Lung (tissue), 12 donors: Measurements from ENCODE around the gene SMCHD1. TPM values are rescaled to one million over a fixed set of nuclear protein-coding genes. Genes with fewer than 3 reads are reported as not detected.

Experiments used
- ATAC-seq: fragments of 200-7000 bp; cut with Tn5 transposase; one replicate; pipeline ENCODE4 v1.9.1; 2020; ENCODE audit warnings: moderate number of reproducible peaks; ENCODE audit not compliant: insufficient read depth, low FRiP score
- DNase-seq, 3 donors: peaks; one replicate each; pipeline ENCODE4 v3.0.0-alpha.2; 2013 to 2017
- H3K27ac ChIP-seq, 2 donors: one replicate each; pipeline ENCODE4 v1.5.1; 2013; ENCODE audit warnings: mild to moderate bottlenecking in 2 of 2, moderate library complexity in 2 of 2, control low read depth in 1 of 2, inconsistent platforms in 1 of 2, low read depth in 1 of 2, low read length in 1 of 2
- H3K27me3 ChIP-seq, 3 donors: one replicate each; pipeline ENCODE4 v1.5.1; 2013; ENCODE audit warnings: low read length in 2 of 3; ENCODE audit not compliant: control insufficient read depth in 3 of 3, insufficient read depth in 3 of 3
- H3K36me3 ChIP-seq, 4 donors: one replicate each; pipeline ENCODE4 v1.5.1; 2013; ENCODE audit warnings: low read length in 4 of 4, mild to moderate bottlenecking in 1 of 4, moderate library complexity in 1 of 4; ENCODE audit not compliant: control insufficient read depth in 4 of 4, insufficient read depth in 4 of 4
- H3K4me1 ChIP-seq, 5 donors: one replicate each; pipeline ENCODE4 v1.5.1; 2013; ENCODE audit warnings: low read length in 5 of 5, mild to moderate bottlenecking in 2 of 5, moderate library complexity in 1 of 5; ENCODE audit not compliant: control insufficient read depth in 5 of 5, insufficient read depth in 5 of 5
- H3K4me3 ChIP-seq: one replicate; pipeline ENCODE4 v1.5.1; 2013; ENCODE audit warnings: mild to moderate bottlenecking, control low read depth, moderate library complexity
- H3K9ac ChIP-seq, 2 donors: one replicate each; pipeline ENCODE4 v1.5.1; 2013; ENCODE audit warnings: low read length in 2 of 2, control low read depth in 1 of 2; ENCODE audit not compliant: insufficient read depth in 1 of 2
- H3K9me3 ChIP-seq, 4 donors: one replicate each; pipeline ENCODE4 v1.5.1; 2013; ENCODE audit warnings: low read length in 3 of 4, mild to moderate bottlenecking in 1 of 4, moderate library complexity in 1 of 4; ENCODE audit not compliant: control insufficient read depth in 4 of 4, insufficient read depth in 3 of 4
- WGBS, 2 donors: extraction: QIAGEN DNeasy Blood & Tissue Kit; methylation state at CpG; one replicate each; pipeline ENCODE4 v1.1.7; 2013; 5-methylcytosine and 5-hydroxymethylcytosine counted together
- polyA plus RNA-seq, 2 donors: library from polyadenylated mRNA; stranded (reverse); fragments of 200-250 nt; gene quantifications; one replicate each; pipeline ENCODE4 v1.2.1, GENCODE V29; 2013
- total RNA-seq, 2 donors: library from RNA; depleted of rRNA in 1 of 2; stranded (reverse); fragments of >200 nt in 1 of 2; gene quantifications; one replicate each; pipeline ENCODE4 v1.2.1, GENCODE V29; 2014 to 2021
- TF ChIP-seq, protein P1 (sequence below): IDR thresholded peaks from 2 replicates; pipeline ENCODE4 v1.5.1; 2012; ENCODE audit warnings: mild to moderate bottlenecking; ENCODE audit errors: control extremely low read depth, extremely low read depth
- donor health status: control.
- donor health status: control.
- donor health status: Bipolar disorder and iron deficiency.
- donor health status: healthy.
- donor health status: DM: yes; HTN: yes; CAD: no.

SMCHD1 gene
- total and polyA plus RNA-seq, 4 donors = 7.3 to 179 (median 31.4) TPM

DNA sequence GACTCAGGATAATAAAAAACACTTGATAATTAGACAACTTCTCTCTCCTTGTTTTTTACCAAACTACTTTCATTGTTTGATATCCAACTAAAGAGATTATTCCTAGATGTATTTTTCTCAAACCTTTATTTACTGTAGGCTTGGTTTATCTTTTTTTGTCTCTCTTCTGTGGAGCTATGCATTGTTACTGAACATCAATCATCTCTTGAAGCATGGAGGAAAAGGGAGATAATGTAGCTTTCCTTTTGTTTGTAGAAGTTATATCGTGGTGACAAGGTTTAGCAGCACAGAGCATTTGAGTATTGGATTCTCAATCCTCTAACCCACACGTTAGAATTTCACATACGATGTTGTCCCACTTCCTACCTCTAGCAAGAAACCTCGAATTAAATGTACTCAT lies 41.7 kb downstream of the SMCHD1 start:
- no peak for DNase-seq
- Histone ChIP-seq H3K9ac (no peak overlapping the region), H3K27me3 (no peaks in the 10 kb centered on the region), H3K27ac (no peak overlapping the region), H3K9me3 (no peaks in the 10 kb centered on the region), H3K4me3 (no peak overlapping the region), H3K36me3 (peaks cover 12 to 29% (median 21%) of the 10 kb centered on the region in 4 donors), H3K4me1 (no peaks in the 10 kb centered on the region)
- WGBS, 2 donors = 71 to 73% methylated on average over 4 of the region's 4 CpGs
- TF ChIP-seq, protein P1, sequence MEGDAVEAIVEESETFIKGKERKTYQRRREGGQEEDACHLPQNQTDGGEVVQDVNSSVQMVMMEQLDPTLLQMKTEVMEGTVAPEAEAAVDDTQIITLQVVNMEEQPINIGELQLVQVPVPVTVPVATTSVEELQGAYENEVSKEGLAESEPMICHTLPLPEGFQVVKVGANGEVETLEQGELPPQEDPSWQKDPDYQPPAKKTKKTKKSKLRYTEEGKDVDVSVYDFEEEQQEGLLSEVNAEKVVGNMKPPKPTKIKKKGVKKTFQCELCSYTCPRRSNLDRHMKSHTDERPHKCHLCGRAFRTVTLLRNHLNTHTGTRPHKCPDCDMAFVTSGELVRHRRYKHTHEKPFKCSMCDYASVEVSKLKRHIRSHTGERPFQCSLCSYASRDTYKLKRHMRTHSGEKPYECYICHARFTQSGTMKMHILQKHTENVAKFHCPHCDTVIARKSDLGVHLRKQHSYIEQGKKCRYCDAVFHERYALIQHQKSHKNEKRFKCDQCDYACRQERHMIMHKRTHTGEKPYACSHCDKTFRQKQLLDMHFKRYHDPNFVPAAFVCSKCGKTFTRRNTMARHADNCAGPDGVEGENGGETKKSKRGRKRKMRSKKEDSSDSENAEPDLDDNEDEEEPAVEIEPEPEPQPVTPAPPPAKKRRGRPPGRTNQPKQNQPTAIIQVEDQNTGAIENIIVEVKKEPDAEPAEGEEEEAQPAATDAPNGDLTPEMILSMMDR = no peak
- no peak for ATAC-seq

DNA sequence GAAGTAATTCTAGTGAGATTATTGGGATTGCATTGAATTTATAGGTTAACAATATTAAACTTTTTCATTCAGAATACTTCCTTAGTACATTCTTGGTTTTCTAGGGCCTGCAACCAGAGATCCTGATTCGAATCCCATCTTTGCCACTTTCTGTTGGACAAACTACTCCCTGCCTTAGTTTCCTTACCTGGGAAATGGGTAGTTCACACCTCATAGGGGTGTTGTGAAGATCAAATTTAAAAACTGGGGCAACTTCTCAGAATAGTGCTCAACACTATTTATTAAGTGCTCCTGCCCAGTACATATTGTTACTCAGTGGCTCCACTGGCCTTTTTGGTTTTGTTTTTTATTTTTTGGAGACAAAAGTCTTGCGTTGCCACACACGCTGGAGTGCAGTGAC lies 43.5 kb downstream of the SMCHD1 start:
- H3K27ac ChIP-seq = no peak overlapping the region
- no peak for ATAC-seq
- DNase-seq = no peak
- no peaks in the 10 kb centered on the region for H3K27me3 ChIP-seq
- H3K36me3 ChIP-seq = peaks cover 12 to 35% (median 21%) of the 10 kb centered on the region in 4 donors
- H3K4me3 ChIP-seq = no peak overlapping the region
- no peaks in the 10 kb centered on the region for H3K9me3 ChIP-seq
- 67% methylated on average over 3 of the region's 3 CpGs for WGBS, 2 donors
- TF ChIP-seq, protein P1 = no peak
- H3K9ac ChIP-seq = no peak overlapping the region
- H3K4me1 ChIP-seq = no peaks in the 10 kb centered on the region

DNA sequence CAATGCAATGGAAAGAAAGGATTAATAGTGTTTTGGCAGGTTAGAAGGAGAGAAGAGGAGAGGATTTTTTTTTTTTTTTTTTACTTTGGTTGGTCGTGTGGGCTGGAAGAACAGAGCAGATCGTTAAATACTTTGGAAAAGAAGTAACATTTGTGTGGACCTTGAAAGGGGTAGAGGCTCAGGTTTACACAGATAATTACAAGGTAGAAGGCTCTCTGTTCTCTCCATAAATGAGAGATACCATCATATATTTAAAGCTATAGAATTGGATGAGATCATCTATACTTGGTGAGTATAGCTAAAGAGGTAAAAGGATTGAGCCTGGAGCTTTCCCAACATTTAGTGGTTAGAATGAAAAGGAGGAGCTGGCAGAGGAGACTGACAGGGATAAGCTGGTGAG lies 49.0 kb downstream of the SMCHD1 start:
- Histone ChIP-seq H3K4me1 (no peaks in the 10 kb centered on the region), H3K27ac (no peak overlapping the region), H3K36me3 (peaks cover 11 to 35% (median 15%) of the 10 kb centered on the region in 4 donors), H3K9ac (no peak overlapping the region), H3K9me3 (no peaks in the 10 kb centered on the region), H3K27me3 (no peaks in the 10 kb centered on the region), H3K4me3 (no peak overlapping the region)
- TF ChIP-seq, protein P1 = no peak
- DNase-seq = no peak
- no peak for ATAC-seq
- WGBS, 2 donors = 87 to 92% methylated on average over 2 of the region's 2 CpGs

DNA sequence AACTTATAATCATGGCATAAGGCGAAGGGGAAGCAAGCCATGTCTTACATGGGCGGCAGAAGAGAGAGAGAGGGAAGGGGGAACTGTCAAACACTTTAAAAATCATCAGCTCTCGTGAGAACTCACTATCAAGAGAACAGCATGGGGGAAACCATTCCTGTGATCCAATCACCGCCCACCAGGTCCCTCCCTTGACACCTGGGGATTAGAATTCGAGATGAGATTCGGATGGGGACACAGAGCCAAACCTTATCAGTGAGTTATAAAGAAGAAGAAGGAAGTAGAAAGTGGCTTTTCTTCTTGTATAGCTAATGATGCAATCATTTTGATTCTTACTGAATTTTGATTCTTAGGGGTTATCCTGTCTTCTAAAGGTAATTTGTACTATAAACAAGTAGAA lies 51.4 kb downstream of the SMCHD1 start:
- no peaks in the 10 kb centered on the region for H3K9me3 ChIP-seq
- ATAC-seq (no peak), DNase-seq (no peak)
- peaks cover 11 to 36% (median 19%) of the 10 kb centered on the region in 4 donors for H3K36me3 ChIP-seq
- TF ChIP-seq, protein P1 = no peak
- 78 to 86% methylated on average over 6 of the region's 6 CpGs for WGBS, 2 donors
- H3K27me3 ChIP-seq = no peaks in the 10 kb centered on the region
- no peak overlapping the region for H3K9ac ChIP-seq
- H3K27ac ChIP-seq = no peak overlapping the region
- no peaks in the 10 kb centered on the region for H3K4me1 ChIP-seq
- H3K4me3 ChIP-seq = no peak overlapping the region
